ACHN (cell line): ENCODE data around the gene ANK2.
A peak's percentile ranks its signal among the peaks of the same experiment; 100 is the strongest.

Source experiments
- DNase-seq: peaks from one replicate; pipeline ENCODE4 v3.0.0-alpha.2; 2015
- in situ Hi-C: cut with HindIII; loops from 2 replicates; pipeline ENCODE4 v1.10.0; 2017; ENCODE audit warnings: low sequenced_read_pairs, low pct_ligation_motif_present, low pct_unique_long_range_greater_than_20kb

Gene ANK2

DNA sequence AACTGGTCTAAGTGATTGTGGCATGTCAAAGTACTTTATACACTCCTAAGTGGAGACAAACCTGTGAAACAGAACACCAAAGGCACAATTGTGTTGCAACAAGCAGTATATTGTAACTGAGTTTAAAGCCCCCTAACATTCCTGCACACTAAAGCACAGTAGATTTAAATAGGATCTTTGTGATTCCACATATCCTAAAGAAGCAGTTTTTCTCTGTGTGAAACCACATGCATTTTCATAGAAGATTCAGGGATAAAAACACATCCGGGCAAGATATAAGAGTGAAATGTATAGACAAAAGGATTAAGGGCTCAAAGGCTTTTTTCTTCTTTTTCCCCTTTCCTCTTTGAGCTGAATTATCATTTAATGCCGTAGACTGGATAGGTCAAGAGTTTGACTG, 82.2 kb downstream of the ANK2 start:
- in situ Hi-C loops = no loop called here
- no peak for DNase-seq

GRCh38 chr4:113141901-113142346, 92.5 kb downstream of the ANK2 start:
- in situ Hi-C loops = no loop called here
- peak; percentile 15 for DNase-seq

GRCh38 chr4:113142351-113142750, 92.9 kb downstream of the ANK2 start:
- in situ Hi-C loops = no loop called here
- DNase-seq = no peak

GRCh38 chr4:113144091-113144490, 94.6 kb downstream of the ANK2 start:
- DNase-seq = no peak
- in situ Hi-C loops = no loop called here

DNA sequence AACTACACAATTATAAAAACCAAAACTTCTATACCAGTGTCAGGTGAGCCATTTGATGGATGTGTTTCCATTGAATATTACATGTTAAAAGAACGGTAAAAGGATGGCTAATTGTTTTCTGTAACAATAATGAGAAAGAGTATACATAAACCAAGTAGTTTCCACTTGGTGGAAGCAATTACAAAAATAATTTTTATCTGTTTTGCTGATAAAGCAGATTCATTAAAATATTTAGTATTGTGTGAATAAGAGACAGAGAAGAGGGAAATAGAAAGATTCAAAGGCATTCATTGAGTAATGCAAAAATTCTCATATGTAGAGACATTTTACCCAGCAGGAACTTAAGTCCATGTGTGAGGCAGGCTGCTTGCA, 95.7 kb downstream of the ANK2 start:
- in situ Hi-C loops = no loop called here
- DNase-seq = no peak

GRCh38 chr4:113145519-113146291, 96.3 kb downstream of the ANK2 start:
- no peak for DNase-seq
- in situ Hi-C loops = no loop called here

DNA sequence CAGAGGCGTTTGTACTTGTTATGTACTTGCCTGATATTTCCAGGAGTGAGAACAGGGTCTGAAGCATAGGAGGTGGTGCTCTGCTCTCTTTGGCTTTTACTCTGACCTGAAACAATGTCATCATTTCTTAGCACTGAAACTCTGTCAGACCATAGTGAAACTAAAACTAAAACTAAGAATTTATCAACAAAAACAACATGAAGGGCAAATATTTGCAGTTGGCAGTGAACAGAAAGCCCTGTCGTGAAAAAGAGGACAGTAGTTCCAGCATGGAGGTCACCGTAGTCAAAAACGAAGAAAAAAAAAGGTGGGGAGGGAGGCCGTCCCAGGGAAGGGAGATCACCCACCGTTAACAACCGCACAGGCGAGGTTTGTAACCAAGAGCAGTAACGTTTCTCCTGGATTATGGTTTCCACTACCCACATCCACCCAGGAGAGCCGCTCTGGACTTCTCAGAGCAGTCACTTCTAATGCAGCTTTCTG, 97.5 kb downstream of the ANK2 start:
- peak; percentile 40 for DNase-seq
- in situ Hi-C loops = no loop called here

DNA sequence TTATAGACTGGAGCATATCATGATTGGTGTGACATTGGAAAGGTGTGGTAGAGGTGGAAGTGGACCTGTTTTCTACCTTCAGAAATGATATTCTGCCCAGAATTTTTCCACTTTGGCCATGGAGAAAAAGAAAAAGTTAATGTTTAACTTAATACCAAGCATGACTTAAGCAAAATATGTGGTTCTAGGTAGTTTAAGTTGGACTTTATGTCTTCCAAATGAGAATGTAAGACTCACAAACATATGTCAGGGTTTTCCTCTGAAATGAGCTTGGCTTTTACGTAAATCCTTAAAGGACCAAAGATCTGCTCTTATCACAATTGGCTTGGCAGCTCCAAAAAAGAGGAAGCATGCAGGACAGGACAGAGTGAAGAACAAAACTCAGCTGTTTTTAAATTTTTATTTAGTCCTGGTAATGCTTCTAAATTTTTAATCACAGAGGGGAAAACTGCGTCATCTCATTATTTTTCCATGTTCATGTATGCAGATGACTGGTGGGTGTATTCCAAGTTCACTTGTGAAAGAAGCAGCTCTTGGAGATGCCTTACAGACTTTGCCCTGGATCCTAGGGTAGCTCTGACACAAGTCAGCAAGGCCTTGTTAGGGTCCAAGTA, 98.2 kb downstream of the ANK2 start:
- in situ Hi-C loops = no loop called here
- DNase-seq = peak; percentile 30

DNA sequence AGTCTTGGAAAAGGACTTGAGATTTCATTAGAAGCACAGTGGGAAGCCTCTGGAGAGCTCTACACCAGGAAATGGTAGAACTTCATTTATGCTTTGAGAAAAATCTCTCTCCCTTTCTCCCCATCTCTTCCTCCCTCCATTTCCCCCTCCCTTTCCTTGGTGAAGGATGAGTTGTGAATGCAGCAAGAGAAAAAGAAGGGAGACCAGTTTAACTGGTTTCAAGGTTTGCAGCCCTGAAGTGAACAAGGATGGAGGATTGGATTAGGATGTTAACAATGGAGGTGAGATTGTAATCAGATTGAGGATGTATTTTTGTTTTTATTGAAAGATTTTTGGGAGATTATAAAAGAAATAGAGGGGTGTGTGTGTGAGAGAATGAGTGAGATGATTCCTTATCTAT, 99.5 kb downstream of the ANK2 start:
- DNase-seq = no peak
- in situ Hi-C loops = no loop called here

DNA sequence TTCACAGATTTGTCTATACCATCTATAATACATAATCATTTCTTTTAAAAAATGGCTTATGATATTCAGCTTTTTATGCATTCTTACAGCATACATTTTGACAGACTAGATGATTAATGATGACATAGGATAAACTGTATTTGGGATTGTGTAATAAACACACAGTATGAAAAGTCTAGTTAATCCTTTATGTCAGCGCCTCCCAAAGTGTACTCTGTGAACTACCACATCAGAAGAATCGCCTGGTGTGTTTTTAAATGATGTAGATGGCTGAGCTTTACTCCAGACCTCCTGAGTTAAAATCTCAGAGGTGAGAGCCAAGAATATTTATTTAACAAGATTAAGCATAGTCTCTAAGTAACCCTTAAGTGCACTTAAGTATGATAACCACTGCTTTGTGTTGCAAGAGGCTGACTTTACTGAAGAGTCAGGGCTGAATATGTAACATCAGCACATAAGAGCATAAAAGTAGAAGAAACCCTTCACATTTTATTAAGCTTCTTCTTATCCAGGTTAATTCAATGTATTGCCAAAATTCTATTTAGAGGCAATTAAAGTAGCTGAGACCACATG, 104.2 kb downstream of the ANK2 start:
- no peak for DNase-seq
- in situ Hi-C loops = no loop called here

- DNase-seq = no peak
- in situ Hi-C loops = no loop called here
Measured at GRCh38 chr4:113154281-113154680, 104.8 kb downstream of the ANK2 start.

DNA sequence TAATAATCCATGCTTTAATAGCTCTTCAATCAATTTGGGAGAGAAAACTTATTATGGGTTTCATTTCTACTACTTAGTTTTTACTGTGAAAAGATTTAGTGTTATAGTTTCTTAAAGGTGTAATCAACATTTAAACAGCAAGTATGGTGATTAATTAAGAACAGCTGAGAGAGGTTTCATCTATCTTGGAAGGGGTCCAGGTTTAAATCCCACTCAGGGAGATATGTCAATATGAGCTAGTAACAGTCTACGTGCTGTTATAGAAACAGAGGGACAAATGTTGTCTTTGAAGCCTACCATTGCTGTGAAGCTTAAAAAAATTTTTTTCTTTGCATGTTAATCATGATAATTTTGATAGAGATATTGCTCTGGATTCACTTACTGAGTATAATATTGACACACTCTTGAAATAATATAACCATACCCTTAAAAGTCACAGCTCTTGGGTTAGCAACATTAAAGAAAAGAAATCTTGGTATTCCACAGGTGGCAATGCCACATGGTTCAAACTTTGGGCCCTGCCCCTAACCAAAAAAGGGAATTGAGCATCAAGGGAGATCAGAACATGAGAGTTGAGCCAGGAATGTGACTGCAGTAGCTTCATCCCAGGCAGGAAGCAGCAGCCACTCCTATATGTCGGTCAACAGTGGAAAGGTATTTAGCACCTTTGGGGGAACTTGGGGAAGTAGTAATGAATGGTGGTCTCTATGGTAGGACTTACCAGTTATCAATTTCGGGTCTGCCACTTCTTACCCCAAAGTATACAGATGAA, 107.8 kb downstream of the ANK2 start:
- in situ Hi-C loops = no loop called here
- no peak for DNase-seq

- DNase-seq = no peak
- in situ Hi-C loops = no loop called here
Measured at GRCh38 chr4:113159942-113160545, 110.6 kb downstream of the ANK2 start.

DNA sequence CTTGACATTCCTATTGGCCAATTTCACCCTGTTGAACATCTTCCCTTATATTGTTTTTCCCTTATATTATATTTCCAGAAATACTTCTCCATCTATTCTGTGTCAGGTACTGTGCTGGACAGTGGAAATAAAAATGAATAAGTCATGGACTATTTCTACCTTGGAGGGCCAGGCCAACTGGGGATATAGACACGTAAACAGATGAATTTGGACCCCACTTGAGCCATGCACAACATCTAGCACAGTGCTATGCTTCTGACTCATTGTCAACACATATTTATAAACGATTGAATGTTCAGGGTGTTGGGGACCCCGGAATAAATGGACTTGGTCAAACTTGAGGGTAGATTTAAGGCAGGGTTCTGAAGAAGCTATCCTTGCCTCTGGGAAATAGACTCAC, 111.1 kb downstream of the ANK2 start:
- DNase-seq = no peak
- in situ Hi-C loops = no loop called here

DNA sequence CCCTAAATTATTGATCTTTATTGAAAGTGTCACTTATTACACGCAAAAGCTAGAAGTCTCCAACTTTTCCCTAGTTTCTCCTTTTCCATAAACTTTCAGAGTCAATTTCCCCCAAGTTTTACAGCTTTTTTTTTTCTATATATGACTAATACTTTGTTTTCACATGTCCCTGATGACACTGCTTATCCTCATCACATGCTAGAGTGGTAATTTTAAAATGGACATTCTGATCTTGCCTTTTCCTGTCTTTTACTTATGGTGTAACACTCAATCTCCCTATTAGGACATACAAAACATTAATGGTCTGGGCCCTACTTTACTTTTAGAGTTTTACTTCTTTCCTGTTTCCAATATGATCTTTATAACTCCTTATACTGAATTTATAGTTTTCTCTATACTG, 112.6 kb downstream of the ANK2 start:
- in situ Hi-C loops = no loop called here
- no peak for DNase-seq

DNA sequence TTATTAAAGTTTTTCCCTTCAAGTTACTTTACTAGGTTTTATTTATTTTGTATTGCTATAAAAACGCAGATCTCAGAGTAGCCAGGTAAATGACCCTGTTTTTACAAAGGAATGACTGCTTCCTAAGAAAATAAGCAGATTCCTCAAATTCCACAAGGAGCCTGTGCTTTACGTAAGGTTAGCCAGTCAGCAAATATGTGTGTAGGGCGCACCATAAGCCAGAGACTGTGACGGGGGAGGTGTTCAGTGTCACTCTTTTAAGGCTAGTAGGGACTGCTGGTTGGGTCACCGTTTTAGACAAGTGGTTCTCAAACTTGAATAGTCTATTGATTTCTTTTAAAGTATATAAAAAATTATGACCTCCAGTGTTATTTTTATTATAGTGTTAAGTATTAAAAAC, 119.9 kb downstream of the ANK2 start:
- in situ Hi-C loops = no loop called here
- DNase-seq = no peak

DNA sequence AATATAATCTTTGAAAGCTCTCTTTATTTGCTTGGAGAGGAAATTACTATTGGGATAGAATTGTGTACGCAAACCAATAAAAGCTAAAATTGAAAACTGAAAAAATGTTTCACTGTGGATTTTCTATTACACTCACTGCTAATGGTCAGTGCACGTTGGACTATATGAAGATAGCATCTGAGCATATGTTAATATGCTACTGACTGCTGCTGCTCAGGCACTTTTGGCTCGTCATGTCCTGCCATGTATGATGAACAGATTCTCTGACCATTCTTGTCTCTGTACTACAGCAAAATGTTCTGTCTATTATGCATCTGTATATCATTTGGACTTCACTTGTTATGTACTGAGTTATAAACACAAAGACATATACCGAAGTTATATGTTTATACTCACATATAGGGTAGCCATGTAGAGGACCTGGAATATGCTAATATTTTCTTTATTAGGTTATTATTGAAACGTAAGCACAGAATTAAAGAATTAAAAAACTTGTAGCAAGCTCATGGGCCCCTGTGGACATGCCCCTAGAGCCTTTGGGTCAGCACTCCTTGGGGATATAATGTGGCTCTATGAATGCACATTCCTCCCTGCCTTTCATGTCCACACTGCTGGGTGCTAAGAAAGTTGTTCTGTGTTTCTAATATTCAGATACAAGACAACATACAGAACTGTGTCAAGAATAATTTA, 120.8 kb downstream of the ANK2 start:
- in situ Hi-C loops = no loop called here
- no peak for DNase-seq

- in situ Hi-C loops = no loop called here
- no peak for DNase-seq
Measured at GRCh38 chr4:113170805-113171468, 121.5 kb downstream of the ANK2 start.
